Keratinocyte (primary cell): ENCODE results near the gene EQTN. TPM values are rescaled to one million over a fixed set of nuclear protein-coding genes. Genes with fewer than 3 reads are reported as not detected.

ENCODE experiments used
- polyA plus RNA-seq, 5 experiments: library from polyadenylated mRNA; depleted of rRNA in 3 of 5; stranded (reverse) in 3 of 5; stranded (forward) in 1 of 5; unstranded in 1 of 5; fragments of >200 nt; gene quantifications; 1 replicate in 1 of 5; 2 replicates in 3 of 5; 3 replicates in 1 of 5; pipeline versions ENCODE4 v1.2.1 to v1.2.3, GENCODE V29; 2011 to 2012; ENCODE audit warnings: missing spikeins in 2 of 5, low read depth in 1 of 5, low replicate concordance in 1 of 5

The EQTN gene
- polyA plus RNA-seq, 1 donor (not counting 4 experiments of a cell fraction or from before 2014, with no cell fraction given): 0.21 TPM

Other genes with a start within 250 kb of the EQTN start
- 0.01 to 0.05 TPM (median 0.03 TPM) in 3 replicates for gene TEK, start 187.9 kb downstream of the EQTN start, polyA plus RNA-seq
- 20.6 to 32.7 TPM (median 29.2 TPM) in 3 replicates for gene IFNK, start 227.1 kb upstream of the EQTN start, polyA plus RNA-seq
- gene MOB3B, start 232.7 kb upstream of the EQTN start, polyA plus RNA-seq: 32.6 to 40.8 TPM (median 35.3 TPM) in 3 replicates